ENCODE data around the gene ADSS2.
"Not testable (repeated sequence)": the region's sequence is repeated elsewhere in the genome, so short reads cannot be mapped to it uniquely, and the experiment has no call there.

Gene ADSS2

GRCh38 chr1:244451539-244451950 lies at the start of gene ADSS2:
Gene ADSS2 (minus strand): TSS chr1:244451909. CDS start chr1:244451817, 92 bp downstream.
- no peak for DNase-seq

DNA sequence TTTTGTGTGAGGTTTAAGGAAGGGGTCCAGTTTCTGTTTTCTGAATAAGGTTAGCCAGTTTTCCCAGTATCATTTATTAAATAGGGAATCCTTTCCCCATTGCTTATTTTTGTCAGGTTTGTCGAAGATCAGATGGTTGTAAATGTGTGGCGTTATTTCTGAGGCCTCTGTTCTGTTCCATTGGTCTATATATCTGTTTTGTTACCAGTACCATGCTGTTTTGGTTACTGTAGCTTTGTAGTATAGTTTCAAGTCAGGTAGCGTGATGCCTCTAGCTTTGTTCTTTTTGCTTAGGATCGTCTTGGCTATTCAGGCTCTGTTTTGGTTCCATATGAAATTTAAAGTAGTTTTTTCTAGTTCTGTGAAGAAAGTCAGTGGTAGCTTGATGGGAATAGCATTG lies 48.8 kb upstream of the ADSS2 start:
- DNase-seq = not testable (repeated sequence)

- not testable (repeated sequence) for DNase-seq
Observed at GRCh38 chr1:244499484-244499883, 47.8 kb upstream of the ADSS2 start.

GRCh38 chr1:244497805-244498204 lies 46.1 kb upstream of the ADSS2 start:
- DNase-seq = no peak

DNA sequence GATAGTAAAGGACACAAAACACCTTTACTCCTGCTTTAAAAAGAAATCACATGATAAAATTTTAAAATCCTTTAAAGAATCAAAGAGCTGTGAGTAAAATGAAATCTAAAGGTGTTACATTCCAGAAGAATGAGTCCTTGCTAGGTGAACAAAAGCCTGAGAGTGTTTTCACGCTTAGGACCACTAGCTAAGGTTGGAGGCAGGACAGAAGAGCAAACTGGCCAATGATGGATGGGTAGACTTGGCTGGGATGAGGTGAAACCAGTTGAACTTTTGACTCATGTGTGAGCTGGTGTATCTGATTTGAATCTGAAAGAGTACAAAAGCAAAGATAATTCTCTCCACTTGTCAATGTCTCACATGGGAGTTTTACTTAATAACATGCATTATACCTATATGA lies 44.5 kb upstream of the ADSS2 start:
- no peak for DNase-seq

- no peak for DNase-seq
Observed at GRCh38 chr1:244494653-244495052, 42.9 kb upstream of the ADSS2 start.

GRCh38 chr1:244484971-244485370 lies 33.3 kb upstream of the ADSS2 start:
- not testable (repeated sequence) for DNase-seq

GRCh38 chr1:244473059-244473605 lies 21.4 kb upstream of the ADSS2 start:
- no peak for DNase-seq

GRCh38 chr1:244466724-244467123 lies 15.0 kb upstream of the ADSS2 start:
- DNase-seq = no peak

DNA sequence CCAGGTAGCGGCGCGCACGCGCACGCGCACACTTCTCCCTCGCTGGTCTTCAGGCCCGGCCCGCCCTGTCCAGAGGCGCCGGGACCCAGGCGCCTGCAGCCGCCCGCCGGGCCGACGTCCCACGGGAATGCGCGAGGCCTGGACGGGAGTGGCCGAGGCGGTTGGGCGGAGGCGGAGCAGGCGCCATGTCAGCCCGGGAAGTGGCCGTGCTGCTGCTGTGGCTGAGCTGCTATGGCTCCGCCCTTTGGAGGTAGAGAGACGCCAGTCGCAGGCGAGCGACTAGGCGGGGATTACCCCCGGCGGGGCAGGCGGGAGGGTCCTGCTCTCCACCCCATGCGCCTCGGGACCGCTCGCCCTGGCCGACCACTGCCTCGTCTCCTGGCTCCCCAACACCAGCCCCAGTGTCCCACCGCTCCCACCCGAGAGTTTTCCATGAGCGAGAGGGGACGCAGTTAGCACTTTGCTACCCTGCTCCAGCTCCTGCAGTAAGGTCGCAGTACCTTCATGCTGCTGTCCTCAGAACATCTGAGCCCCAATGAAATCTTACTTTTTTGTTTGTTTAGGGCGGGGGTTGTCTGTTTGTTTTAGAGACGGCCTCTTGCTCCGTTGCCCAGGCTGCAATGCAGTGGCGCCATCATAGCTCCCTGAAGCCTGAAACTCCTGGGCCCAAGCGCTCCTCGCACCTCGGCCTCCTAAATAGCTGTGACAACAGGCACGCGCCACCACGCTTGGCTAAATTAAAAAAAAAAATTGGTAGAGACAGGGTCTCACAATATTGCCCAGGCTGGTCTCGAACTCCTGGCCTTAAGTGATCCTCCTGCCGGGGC lies 9.7 kb upstream of the ADSS2 start, which contains the start of gene CATSPERE:
CATSPERE (plus strand) TSS at position 29 of the 827 bp plus-strand sequence; CDS start at position 186, 157 bp downstream.
- no peak for DNase-seq

DNA sequence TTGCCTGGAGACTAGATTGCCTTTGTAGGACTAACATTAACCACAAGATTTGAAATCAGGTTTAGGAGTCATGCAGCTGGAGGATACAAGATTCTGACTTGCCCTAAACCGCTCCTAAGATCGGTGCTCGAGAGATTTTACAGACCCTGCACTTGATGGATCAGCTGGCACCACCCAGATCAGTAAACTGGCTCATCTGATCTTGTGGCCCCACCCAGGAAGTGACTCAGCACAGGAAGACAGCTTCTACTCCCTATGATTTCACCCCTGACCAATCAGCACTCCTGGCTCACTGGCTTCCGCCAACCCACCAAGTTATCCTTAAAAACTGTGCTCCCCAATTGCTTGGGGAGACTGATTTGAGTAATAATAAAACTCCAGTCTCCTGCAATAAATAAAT lies 8.5 kb upstream of the ADSS2 start:
- DNase-seq = no peak

DNA sequence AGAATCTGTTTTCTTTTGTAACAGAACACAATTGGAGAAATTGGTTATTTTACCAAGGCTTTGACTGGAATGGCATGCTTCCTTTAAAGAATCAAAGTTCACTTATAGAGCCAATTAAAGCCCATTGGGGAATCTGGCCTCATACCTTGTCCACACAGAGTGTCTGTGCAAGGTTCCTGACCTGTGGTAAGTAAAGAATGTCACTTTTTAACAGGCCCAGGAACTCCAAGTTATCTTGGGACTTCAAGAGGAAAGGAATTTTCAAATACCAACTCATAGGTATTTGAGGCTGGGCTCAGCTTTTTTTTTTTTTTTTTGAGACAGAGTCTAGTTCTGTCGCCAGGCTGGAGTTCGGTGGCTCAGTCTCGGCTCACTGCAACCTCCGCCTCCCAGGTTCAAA lies 7.1 kb upstream of the ADSS2 start:
- no peak for DNase-seq

DNA sequence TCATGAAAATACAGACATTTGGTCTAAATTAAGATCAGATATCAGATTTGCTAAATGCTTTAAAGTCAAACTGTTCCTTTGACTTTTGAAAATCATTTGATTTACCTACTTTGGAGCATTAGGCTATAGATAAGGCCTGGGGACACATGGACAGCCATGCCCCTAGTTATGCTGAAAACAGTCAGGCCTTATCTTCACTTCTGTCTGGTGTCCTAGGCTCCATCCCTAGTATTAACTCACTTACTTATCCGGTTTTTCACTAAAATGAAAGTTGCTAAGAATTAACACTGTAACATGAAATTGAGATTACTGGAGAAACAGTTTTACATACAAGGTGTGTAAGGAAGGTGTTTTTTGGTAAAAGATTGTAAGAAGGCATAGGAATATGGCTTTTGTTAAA lies 4.9 kb upstream of the ADSS2 start:
- DNase-seq = no peak

- no peak for DNase-seq
Observed at GRCh38 chr1:244454412-244454811, 2.7 kb upstream of the ADSS2 start.

DNA sequence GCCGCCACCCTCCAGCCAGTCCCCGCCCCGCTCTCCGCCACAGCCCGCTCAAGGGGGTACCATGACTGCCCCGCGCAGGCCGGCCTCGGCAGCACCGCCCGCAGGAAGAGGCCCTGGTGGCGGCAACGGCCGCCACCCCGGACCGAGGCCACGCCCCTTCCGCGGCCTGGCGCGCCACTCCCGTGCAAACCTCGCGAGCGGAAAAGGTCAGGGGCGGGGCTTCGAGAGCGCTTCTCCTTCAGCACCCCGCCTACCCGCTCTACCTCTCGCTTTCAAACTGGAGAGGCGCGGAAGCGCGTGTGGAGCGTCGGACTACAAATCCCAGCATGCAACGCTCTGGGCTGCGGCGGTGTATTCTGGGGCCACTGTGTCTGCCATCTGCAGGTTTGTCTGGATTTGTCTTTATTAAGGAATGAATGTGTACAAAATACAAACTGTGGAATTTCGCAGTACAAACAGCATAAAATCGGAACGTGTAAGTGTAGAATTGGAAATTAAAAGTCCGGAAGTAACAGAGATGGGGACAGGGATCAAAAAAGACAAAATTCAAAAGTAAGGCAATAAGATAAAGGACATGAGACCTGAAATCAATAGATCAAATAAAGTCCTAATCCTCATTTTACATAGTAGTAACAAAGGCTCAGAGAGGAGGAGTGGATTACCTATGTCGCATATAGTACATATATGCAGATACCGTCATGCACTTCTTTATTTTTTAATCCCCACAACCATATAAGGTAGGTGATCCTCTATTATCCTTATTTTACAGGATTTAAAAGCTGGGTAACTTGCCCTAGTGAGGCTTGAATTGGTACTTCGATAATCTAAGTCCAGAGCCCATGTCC lies 464 bp upstream of the ADSS2 start:
- peak; percentile 93 for DNase-seq

DNA sequence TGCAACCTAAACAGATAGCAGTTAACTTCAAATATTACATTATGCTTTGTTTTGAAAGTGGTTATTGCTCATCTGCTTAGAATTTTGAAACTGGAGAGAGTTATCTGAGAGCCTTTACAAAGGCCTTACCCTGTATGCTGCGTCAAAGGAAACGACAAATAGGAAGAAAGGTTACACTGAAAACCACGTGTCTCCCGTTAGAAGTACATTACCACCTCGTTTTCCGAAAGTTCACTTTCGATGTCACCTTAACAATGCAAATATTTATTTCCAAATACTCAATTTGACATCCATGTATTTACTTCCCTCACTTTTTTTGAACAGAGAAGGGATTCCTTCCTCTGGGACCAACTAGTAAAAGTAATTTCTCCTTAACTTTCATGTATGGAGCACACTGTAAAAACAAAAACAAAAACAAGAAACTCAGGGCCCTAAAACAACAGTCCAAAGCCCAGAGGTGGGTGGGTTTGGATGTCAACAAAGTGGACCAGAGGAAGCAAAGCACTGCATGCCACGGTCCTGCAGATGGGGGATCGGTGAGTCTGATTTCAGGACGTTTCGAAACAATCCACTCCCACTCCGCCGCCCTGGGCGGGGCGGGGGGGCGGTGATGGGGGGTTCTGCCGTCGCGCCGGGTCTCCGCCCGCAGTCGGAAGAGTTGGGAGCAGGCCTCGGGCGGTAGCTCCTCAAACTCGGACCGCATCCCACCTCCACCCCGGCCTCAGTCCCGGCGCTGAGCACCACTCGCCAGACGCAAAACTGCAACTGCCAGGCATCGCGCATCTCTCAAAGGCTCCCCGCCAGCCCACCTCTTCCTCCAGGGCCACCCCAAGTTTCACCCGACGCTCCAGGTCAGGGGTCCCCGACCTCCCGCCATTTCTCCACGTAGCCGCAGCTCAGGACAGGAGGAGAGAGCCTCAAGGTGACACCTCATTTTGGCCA lies 841 bp downstream of the ADSS2 start:
- no peak for DNase-seq

GRCh38 chr1:244449936-244450508 lies 1.7 kb downstream of the ADSS2 start:
- no peak for DNase-seq

DNA sequence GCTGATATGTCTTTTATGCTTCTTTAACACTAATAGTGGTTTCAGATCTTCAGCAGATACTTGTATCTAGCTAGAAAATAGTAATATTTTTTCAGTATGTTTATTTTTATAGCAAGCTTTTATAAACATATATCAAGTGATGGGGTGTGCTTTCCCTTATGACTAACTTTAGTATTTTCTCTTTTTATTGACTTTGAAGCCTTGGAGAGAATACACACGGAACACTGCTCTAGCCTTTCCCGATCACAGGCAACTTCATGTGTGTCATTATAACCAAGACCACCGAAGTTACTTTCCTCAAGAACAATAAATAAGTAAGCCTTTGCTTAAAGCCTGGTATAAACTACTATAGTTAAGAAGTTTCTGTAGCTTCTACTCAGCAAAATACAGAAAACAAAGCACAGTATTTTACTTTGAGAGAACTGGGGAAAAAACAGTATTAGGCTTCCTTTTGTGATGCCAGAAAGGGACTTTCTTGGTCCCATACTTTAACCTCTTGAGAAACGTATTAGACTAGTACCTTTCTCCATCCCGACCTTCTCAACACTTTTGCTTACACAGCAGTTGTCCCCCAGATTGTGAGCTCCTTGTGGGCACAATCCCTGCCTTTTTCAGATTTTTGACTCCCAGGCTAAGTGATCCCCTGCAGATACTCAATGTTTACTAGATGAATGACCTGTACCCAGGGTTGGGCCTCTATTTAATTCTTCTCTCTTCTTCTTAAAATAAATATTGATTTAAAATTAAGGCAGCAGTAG lies 3.3 kb downstream of the ADSS2 start:
- no peak for DNase-seq

DNA sequence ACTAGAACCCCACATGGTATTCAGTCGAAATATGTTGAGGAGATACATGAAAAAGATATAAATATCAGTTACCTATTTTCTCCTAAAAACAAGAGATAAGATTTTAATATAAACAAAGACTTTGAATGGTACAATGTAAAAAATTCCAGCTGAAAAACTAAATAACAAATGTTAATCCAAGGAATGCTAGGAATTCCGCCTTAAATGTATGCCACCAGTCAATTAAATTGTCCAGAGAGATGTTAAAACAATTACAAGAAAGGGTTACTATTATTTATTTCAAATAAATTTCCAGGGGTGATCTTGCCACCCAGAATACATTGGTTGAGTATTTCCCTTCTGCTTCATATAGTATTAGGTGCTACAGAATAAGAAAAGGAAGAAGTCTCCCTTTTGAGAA lies 4.2 kb downstream of the ADSS2 start:
- DNase-seq = no peak

GRCh38 chr1:244447024-244447423 lies 4.7 kb downstream of the ADSS2 start:
- no peak for DNase-seq
